Lower leg skin (tissue), 4 donors: ENCODE data around the gene TRPV2. TPM values are rescaled to one million over a fixed set of nuclear protein-coding genes. Genes with fewer than 3 reads are reported as not detected.

ENCODE experiments used
- DNase-seq, 2 donors: peaks; one replicate each; pipeline ENCODE4 v3.0.0-alpha.2; 2019; ENCODE audit warnings: low spot score in 2 of 2
- H3K4me3 ChIP-seq: fragments of 200-600 bp; sonication (generic); 2 replicates; pipeline ENCODE4 v1.5.1; 2017; ENCODE audit warnings: mild to moderate bottlenecking, low read depth; ENCODE audit not compliant: poor library complexity, severe bottlenecking
- POLR2A ChIP-seq, 2 donors: fragments of 450-650 bp; IDR thresholded peaks; one replicate each; pipeline ENCODE4 v1.6.1; 2016 to 2017; ENCODE audit warnings: antibody characterized with exemption in 2 of 2, mild to moderate bottlenecking in 1 of 2, moderate library complexity in 1 of 2
- WGBS, 2 donors: methylation state at CpG; one replicate each; pipeline ENCODE4 v1.1.5; 2018; 5-methylcytosine and 5-hydroxymethylcytosine counted together
- intact Hi-C: fragments of 100-400 bp; cut with DNase I; formaldehyde crosslinking; loops from one replicate; pipeline ENCODE4 v1.15.0; 2023; ENCODE audit warnings: low total_unique reads
- total RNA-seq, 4 donors: library from RNA; depleted of rRNA; stranded (reverse); fragments of >200 nt; gene quantifications; one replicate each; pipeline ENCODE4 v1.1.0, GENCODE V29; 2016
- TF ChIP-seq, protein P1 (sequence below), 3 donors: fragments of 450-650 bp; IDR thresholded peaks; one replicate each; pipeline ENCODE4 v1.5.1; 2016; ENCODE audit warnings: antibody characterized with exemption in 3 of 3, mild to moderate bottlenecking in 3 of 3, moderate library complexity in 2 of 3

Gene TRPV2
- total RNA-seq, 4 donors from 2014 or later, result 3.3 to 8.9 (median 6.9) TPM

DNA sequence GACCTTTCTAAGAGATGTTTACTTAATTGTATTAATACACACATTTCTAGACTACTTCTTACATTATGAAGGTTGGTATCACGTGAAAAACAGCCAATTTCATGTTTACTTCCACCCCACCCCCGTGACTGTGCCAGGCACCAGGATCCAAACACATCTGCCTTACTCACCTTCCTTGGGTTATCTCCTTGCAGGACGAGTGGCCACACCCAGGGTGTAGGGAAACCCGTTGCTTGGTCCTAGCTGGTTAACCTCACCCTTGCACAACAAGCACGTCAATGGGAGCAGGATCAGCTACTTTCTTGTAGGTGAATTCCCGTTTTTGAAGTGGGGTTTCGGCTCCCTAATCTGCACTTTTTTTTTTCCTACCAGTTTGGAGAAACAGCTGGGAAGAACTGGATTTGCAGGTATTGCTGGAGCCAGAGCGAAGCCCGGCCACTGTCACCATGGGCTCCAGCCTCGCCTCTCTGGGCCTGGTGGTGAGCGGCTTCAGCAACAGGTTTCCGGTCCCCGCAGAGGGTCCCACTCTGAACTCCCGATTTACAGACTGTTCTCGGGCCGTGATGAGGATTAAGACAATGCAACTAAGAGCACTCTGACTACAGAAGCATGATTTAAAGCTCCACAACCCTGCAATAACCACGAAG is 36.6 kb upstream of the TRPV2 start:
- no peak overlapping the region for H3K4me3 ChIP-seq
- peak in 1 of 2 donors; percentile 76 for DNase-seq
- intact Hi-C loops, result no loop called here
- WGBS, 2 donors, result 43 to 56% methylated on average over 17 of the region's 17 CpGs
- TF ChIP-seq, protein P1, sequence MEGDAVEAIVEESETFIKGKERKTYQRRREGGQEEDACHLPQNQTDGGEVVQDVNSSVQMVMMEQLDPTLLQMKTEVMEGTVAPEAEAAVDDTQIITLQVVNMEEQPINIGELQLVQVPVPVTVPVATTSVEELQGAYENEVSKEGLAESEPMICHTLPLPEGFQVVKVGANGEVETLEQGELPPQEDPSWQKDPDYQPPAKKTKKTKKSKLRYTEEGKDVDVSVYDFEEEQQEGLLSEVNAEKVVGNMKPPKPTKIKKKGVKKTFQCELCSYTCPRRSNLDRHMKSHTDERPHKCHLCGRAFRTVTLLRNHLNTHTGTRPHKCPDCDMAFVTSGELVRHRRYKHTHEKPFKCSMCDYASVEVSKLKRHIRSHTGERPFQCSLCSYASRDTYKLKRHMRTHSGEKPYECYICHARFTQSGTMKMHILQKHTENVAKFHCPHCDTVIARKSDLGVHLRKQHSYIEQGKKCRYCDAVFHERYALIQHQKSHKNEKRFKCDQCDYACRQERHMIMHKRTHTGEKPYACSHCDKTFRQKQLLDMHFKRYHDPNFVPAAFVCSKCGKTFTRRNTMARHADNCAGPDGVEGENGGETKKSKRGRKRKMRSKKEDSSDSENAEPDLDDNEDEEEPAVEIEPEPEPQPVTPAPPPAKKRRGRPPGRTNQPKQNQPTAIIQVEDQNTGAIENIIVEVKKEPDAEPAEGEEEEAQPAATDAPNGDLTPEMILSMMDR (IDR thresholded peaks at IDR 0.05), result no peak
- TF ChIP-seq POLR2A (IDR thresholded peaks at IDR 0.05), result no peak

DNA sequence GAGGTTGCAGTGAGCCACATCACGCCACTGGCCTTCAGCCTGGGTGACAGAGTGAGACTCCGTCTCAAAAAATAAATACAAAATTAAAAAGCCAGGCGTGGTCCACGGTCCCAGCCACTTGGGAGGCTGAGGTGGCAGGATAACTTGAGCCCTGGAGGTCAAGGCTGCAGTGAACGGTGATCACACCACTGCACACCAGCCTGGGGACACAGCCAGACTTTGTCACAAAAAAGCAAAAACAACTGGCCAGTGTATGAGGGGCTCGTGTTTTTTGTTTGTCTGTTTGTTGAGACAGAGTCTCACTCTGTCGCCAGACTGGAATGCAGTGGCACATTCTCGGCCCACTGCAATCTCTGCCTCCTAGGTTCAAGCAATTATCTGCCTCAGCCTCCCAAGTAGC is 35.7 kb upstream of the TRPV2 start:
- H3K4me3 ChIP-seq, result no peak overlapping the region
- intact Hi-C loops, result no loop called here
- TF ChIP-seq, protein P1 (IDR thresholded peaks at IDR 0.05), result no peak
- TF ChIP-seq POLR2A (IDR thresholded peaks at IDR 0.05), result no peak
- DNase-seq, result no peak
- WGBS, 2 donors, result 80 to 86% methylated on average over 8 of the region's 8 CpGs

DNA sequence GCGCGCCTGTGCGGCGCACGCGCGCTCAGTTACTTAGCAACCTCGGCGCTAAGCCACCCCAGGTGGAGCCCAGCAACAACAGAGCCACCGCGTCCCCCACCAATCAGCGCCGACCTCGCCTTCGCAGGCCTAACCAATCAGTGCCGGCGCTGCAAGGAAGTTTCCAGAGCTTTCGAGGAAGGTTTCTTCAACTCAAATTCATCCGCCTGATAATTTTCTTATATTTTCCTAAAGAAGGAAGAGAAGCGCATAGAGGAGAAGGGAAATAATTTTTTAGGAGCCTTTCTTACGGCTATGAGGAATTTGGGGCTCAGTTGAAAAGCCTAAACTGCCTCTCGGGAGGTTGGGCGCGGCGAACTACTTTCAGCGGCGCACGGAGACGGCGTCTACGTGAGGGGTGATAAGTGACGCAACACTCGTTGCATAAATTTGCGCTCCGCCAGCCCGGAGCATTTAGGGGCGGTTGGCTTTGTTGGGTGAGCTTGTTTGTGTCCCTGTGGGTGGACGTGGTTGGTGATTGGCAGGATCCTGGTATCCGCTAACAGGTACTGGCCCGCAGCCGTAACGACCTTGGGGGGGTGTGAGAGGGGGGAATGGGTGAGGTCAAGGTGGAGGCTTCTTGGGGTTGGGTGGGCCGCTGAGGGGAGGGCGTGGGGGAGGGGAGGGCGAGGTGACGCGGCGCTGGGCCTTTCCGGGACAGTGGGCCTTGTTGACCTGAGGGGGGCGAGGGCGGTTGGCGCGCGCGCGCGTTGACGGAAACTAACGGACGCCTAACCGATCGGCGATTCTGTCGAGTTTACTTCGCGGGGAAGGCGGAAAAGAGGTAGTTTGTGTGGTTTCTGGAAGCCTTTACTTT is 34.5 kb upstream of the TRPV2 start, which contains the start of gene UBB:
Gene UBB, plus strand, starts transcription at position 452 of the 856 bp plus-strand sequence. CDS start 817 bp downstream, outside the sequence.
- intact Hi-C loops, result no loop called here
- TF ChIP-seq, protein P1 (IDR thresholded peaks at IDR 0.05), result no peak
- TF ChIP-seq POLR2A (IDR thresholded peaks at IDR 0.05), result peak in 1 of 2 donors; percentile 99
- WGBS, 2 donors, result 0 to 1% methylated on average over 59 to 67 of the region's 67 CpGs
- H3K4me3 ChIP-seq, result peak within 1 kb of the TSS; percentile 55
- peak; percentile 95 to 99 for DNase-seq

DNA sequence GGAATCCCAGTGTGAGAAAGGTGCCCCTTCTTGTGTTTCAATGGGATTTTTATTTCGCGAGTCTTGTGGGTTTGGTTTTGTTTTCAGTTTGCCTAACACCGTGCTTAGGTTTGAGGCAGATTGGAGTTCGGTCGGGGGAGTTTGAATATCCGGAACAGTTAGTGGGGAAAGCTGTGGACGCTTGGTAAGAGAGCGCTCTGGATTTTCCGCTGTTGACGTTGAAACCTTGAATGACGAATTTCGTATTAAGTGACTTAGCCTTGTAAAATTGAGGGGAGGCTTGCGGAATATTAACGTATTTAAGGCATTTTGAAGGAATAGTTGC is 33.9 kb upstream of the TRPV2 start:
- DNase-seq, result no peak
- intact Hi-C loops, result no loop called here
- H3K4me3 ChIP-seq, result peak overlapping the region; percentile 55
- WGBS, 2 donors, result 1 to 8% methylated on average over 14 of the region's 14 CpGs
- TF ChIP-seq, protein P1 (IDR thresholded peaks at IDR 0.05), result no peak
- TF ChIP-seq POLR2A (IDR thresholded peaks at IDR 0.05), result no peak

DNA sequence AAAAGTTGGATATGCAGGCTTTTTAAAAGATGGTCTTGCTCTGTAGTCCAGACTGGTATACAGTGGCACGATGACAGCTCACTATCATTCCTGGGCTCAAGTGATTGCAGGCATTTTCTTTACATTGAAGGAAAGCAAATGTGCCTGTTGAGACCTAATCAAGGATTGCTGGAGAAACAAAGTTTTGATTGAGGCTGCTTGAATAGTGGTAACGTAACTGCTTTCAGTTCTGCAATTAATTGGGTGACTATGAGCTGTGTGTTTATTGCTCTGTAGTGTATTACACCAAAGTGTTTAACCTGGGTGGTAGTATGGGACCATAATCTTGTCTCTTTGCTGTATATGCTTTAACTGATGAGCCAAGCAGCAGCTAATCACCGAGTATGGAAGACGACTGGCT is 32.2 kb upstream of the TRPV2 start:
- no peak overlapping the region for H3K4me3 ChIP-seq
- no peak for TF ChIP-seq POLR2A (IDR thresholded peaks at IDR 0.05)
- TF ChIP-seq, protein P1 (IDR thresholded peaks at IDR 0.05), result no peak
- no peak for DNase-seq
- 63 to 65% methylated on average over 4 of the region's 4 CpGs for WGBS, 2 donors
- intact Hi-C loops, result no loop called here
